NCI-H2227 (cell line): ENCODE measurements around the gene ALK.

Experiments used
- DNase-seq: peaks from one replicate; lab custom pipeline; 2025; ENCODE audit not compliant: unreplicated experiment; lab: John Stamatoyannopoulos, UW

The ALK gene

GRCh38 chr2:29175338-29175737 is 746.0 kb downstream of the ALK start:
- no peak for DNase-seq

GRCh38 chr2:29174937-29175336 is 746.4 kb downstream of the ALK start:
- no peak for DNase-seq

DNA sequence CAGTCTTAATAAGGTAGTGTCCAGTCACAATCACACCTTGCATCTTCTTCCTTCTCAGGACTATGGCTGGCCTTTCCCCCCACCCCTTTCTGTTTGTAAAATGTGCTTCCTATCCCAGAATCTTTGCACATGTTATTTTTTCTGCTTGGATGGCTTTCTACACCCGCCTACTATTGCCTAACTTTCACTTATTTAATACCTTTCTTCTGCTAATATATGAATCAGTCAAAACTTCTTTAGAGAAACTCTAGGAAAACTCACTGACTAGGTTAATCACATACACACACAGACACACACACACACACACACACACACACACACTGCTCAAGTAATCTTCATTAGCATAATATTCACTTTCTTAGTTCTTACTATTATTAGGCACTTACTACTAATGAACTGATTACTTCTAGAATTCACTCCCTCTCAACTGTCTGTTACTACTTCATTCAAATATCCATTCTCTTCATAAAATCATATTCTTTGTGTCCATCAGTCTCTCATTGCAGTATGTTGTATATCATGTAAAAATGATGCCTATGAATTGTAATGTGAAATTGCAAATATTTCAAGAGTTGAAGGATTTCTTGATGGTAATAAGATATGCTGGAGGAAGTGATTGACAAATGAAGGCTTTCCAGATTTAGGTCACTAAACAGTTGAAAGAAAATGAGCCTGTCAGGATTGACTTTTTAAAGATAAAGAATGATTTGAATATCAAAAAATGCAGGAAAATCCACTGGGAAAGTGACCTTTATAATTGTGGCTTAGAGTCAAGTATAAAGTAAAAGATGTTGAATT is 754.9 kb downstream of the ALK start:
- DNase-seq, result no peak

GRCh38 chr2:29165362-29166241 is 755.8 kb downstream of the ALK start:
- DNase-seq, result peak; percentile 29

GRCh38 chr2:29164091-29164846 is 757.1 kb downstream of the ALK start:
- DNase-seq, result no peak

DNA sequence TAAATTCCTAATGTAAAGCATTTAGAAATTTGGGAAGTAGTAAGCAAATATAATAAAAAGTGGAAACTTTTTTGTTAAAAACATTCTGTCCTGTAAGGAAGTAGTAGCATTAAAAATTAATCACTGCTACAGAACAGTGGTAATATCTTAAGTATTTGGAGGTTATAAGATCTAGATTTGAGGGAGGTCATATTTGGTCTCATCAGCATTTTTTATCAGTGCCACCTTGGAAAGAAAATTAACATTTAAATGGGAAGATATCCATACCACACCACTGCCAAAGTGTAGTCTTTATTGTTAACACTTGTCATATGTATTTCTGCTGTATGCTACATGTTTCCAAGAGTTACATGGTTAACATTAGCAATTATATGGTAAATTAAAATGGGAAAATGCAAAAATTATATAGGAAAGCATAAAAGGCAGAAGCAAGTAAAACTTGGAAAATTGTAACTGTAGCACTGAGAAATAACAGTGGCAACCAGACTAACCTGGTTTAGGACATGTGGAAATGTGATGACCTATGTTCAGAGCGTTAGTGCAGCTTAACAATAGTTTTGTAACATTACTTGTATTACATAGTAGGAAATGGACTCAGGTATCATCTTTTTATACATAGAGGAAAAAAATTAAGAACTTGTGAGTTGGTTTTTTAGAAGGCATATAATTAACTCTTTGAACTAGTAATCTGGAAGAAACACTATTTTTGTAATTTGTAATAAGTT is 759.0 kb downstream of the ALK start:
- no peak for DNase-seq

- DNase-seq, result no peak
Observed at GRCh38 chr2:29160184-29160583, 761.2 kb downstream of the ALK start.

DNA sequence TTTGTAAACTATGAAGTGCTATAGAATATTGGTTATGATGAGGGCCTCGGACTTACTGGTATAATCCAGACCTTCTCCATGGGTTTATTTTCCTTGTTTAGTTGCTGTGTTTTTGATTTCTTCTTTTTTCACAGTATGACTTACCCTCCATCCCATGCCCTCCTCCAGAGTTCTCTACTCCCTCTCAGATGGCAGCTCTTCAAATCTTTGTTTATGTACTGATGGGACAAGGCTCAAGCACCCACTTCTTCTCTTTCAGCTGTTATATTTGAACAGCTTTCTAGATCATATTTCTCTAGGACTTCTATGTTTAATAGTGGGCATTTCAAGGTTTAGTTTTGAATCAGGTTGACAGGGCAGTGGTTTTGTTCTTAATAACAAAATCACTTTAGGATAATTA is 762.3 kb downstream of the ALK start:
- no peak for DNase-seq

DNA sequence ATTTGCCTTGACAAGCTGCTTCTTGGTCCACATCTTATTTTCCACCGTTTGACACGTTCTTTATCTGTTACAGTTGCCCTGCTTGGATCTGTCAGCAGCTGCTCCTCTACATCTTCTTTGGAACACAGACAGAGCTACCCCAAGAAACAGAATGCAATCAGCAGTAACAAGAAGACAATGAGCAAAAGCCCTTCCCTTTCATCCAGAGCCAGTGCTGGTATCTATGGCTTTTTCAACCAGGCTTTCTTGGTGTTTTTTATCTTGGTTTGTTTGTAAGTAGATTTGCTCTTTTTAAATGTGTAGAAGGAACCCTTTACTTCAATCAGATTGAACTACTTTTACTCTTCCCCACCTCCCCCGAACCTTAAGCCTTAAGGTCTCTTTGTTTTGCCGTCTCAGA is 764.3 kb downstream of the ALK start:
- DNase-seq, result no peak

- DNase-seq, result no peak
Observed at GRCh38 chr2:29155578-29155977, 765.8 kb downstream of the ALK start.

DNA sequence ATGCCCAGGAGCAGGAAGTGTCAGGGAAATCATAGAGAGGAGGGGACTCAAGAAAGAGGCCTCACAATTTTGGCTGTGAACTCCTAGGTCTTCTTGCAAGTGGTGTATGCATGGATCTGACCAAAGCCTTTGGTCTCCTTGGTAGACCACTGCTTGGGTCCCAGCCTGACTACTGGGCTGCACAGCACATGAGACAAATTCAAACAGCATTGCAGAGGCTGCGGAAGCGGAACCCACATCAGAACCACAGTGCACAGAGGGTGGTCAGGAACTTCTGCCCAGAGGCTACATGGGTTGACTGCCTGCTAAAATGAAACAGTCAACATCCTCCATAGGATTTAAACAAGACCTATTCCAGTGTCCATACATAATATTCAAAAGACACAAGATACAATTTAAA is 766.8 kb downstream of the ALK start:
- no peak for DNase-seq

GRCh38 chr2:29147963-29148362 is 773.4 kb downstream of the ALK start:
- DNase-seq, result no peak

GRCh38 chr2:29146197-29146596 is 775.2 kb downstream of the ALK start:
- DNase-seq, result no peak

DNA sequence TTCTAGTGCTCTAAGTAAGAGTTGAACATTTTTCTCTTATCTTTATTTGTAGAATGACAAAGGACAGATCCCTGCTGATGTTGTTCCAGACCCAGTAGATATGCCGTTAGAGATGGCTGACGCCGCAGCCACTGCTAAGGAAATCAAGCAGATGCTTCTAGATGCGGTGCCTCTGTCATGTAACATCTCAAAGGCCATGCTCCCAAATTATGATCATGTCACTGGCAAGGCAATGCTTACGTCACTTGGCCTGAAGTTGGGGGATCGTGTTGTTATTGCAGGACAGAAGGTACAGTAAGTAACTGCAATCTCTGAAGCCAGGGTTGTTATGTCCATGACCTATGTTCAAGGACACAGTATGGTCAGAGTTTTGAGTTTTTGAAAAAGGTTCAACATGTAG is 777.7 kb downstream of the ALK start:
- DNase-seq, result no peak
